Measurements from ENCODE around the gene TEPSIN. TPM values are rescaled to one million over a fixed set of nuclear protein-coding genes. Genes with fewer than 3 reads are reported as not detected.

Gene TEPSIN
- total and polyA plus RNA-seq, 8 donors: 15.9 to 41.2 (median 21.7) TPM

DNA sequence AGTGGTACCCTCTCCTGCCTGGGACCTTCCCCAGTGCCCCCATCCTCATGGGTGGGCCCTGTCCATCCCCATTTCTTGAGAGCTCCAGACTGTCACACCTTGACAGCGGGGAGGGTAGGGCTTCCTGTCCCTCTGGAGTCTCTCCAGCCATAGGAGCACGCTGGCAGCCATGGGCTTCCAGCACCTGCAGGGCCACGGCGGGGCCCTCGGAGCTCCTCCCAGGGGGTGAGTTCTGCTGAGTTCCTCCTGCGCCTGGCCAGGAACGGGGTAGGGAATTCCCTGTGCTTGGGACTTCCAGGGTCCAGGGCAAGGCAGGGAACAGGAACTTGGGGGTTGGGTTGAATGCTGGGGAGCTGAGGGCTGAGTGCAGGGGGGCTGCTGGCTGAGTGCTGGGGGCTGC, 49.8 kb downstream of the TEPSIN start:
- intact Hi-C loops (cut with DNase I): no loop called here
- no peak overlapping the region for H3K27ac ChIP-seq
- no peaks in the 10 kb centered on the region for H3K9me3 ChIP-seq
- TF ChIP-seq, protein P1, sequence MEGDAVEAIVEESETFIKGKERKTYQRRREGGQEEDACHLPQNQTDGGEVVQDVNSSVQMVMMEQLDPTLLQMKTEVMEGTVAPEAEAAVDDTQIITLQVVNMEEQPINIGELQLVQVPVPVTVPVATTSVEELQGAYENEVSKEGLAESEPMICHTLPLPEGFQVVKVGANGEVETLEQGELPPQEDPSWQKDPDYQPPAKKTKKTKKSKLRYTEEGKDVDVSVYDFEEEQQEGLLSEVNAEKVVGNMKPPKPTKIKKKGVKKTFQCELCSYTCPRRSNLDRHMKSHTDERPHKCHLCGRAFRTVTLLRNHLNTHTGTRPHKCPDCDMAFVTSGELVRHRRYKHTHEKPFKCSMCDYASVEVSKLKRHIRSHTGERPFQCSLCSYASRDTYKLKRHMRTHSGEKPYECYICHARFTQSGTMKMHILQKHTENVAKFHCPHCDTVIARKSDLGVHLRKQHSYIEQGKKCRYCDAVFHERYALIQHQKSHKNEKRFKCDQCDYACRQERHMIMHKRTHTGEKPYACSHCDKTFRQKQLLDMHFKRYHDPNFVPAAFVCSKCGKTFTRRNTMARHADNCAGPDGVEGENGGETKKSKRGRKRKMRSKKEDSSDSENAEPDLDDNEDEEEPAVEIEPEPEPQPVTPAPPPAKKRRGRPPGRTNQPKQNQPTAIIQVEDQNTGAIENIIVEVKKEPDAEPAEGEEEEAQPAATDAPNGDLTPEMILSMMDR (IDR thresholded peaks at IDR 0.05): no peak
- DNase-seq (no peak), ATAC-seq (no peak)
- peaks cover 0 to 25% of the 10 kb centered on the region in 2 donors for H3K36me3 ChIP-seq
- no peaks in the 10 kb centered on the region for H3K4me1 ChIP-seq
- H3K4me3 ChIP-seq: no peak overlapping the region
- peaks cover 0 to 10% of the 10 kb centered on the region in 2 donors for H3K27me3 ChIP-seq

DNA sequence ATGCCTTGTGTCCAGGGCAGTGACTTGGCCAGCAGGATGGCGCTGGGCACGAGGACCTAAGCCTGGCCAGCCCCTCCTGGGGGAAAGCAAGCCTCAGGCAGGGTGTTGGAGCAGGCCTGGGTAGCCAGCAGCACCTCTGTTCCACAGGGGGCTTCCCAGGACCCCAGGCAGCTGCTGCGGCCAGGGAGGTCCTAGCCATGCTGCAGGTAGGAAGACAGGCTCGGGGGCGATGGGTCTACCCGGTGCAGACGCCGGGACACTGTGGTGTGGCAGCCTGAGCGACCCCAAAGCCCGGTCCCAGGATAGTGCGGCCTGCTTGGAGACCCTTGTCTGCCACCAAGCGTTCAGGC, 50.4 kb downstream of the TEPSIN start:
- Histone ChIP-seq H3K27me3 (peaks cover 0 to 16% of the 10 kb centered on the region in 2 donors), H3K4me1 (no peaks in the 10 kb centered on the region), H3K36me3 (peaks cover 0 to 25% of the 10 kb centered on the region in 2 donors), H3K9me3 (no peaks in the 10 kb centered on the region), H3K27ac (no peak overlapping the region), H3K4me3 (no peak overlapping the region)
- DNase-seq: no peak
- intact Hi-C loops (cut with DNase I): no loop called here
- TF ChIP-seq, protein P1 (IDR thresholded peaks at IDR 0.05): no peak
- no peak for ATAC-seq

DNA sequence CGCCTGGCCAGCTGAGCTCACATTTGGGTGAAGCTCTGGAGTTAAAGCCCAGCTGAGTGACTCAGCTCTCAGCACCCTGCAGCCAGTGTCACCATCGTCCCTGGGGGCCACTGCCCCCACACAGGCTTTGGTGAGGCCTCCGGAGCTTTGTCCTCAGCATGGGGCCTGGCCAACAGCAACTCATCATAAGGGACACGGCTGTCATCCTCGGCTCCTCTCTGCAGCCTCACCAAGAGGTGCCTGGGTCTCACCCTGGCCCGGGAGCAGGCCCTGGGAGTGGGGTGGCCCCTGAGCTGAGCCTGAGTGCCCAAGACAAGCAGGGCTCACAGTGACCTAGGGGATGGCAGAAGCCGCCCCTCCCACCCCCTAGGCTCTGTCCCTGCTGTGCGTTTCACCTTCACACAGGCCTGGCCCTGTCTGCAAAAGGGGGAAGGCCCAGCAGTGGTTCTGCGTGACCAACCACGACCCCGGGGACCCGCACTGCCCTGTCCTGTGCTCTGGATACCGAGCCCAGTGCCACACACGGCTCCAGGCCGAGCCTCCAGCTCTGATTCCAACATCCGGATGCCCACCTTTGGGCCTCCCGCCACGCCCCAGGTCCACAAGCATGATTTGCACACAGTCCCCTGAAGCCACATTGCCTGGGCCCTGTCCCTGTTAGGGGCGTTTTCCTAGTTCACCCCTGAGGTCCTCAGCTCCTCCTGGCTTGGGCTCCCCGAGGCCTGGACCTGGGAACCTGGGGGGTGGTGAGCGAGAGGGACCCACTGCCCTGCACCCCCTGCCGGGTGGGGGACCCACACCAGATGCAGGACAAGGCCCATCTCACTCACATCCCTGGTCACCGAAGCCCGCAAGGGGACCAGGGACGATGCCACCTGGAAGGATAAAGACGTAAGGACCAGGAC, 51.0 kb downstream of the TEPSIN start:
- no peaks in the 10 kb centered on the region for H3K9me3 ChIP-seq
- DNase-seq (no peak), ATAC-seq (no peak)
- H3K27me3 ChIP-seq: peaks cover 0 to 22% of the 10 kb centered on the region in 2 donors
- intact Hi-C loops (cut with DNase I): no loop called here
- H3K27ac ChIP-seq: no peak overlapping the region
- TF ChIP-seq, protein P1 (IDR thresholded peaks at IDR 0.05): no peak
- peaks cover 0 to 25% of the 10 kb centered on the region in 2 donors for H3K36me3 ChIP-seq
- no peaks in the 10 kb centered on the region for H3K4me1 ChIP-seq
- H3K4me3 ChIP-seq: no peak overlapping the region

DNA sequence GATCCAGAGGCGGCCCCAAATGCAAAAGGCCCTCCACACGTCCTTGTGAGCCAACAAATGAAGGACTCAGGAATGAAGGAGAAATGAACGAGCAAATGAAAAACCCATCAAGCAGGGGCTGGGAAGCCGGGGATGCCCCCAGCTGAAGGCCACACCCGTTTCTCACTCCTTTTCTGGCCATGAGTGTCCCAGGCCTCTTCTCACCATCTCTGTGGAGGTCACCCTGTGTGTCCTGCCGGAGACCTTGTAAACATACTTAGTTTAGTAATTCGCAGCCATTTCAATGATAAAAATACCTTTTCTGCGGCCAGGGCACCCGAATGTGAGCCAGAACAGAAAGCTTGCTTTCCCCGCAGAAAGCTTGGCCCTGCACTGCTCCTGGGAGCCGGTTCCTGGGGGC, 51.7 kb downstream of the TEPSIN start:
- Histone ChIP-seq H3K36me3 (peaks cover 0 to 25% of the 10 kb centered on the region in 2 donors), H3K4me1 (no peaks in the 10 kb centered on the region), H3K27me3 (peaks cover 0 to 24% of the 10 kb centered on the region in 2 donors), H3K4me3 (no peak overlapping the region), H3K27ac (no peak overlapping the region), H3K9me3 (no peaks in the 10 kb centered on the region)
- TF ChIP-seq, protein P1 (IDR thresholded peaks at IDR 0.05): no peak
- DNase-seq (no peak), ATAC-seq (no peak)
- intact Hi-C loops (cut with DNase I): no loop called here

DNA sequence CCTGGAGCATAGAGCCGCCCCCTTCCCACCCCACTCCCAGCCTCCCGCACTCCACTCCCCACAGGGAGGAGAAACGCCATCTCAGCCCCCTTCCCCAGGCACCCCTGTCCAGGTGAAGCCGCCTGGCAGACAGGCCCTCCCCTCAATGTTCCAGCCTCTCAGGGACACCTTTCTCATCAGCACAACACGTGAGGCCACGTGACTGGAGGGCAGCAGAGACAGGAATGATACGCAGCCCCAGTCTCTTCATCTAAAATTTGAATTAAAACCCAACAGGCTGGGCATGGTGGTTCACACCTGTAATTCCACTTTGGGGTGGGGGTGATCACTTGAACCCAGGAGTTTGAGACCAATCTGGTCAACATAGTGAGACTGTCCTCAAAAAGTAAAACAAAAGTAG, 52.7 kb downstream of the TEPSIN start:
- intact Hi-C loops (cut with DNase I): no loop called here
- H3K27ac ChIP-seq: no peak overlapping the region
- TF ChIP-seq, protein P1 (IDR thresholded peaks at IDR 0.05): no peak
- ATAC-seq (no peak), DNase-seq (no peak)
- H3K36me3 ChIP-seq: peaks cover 0 to 23% of the 10 kb centered on the region in 2 donors
- H3K9me3 ChIP-seq: no peaks in the 10 kb centered on the region
- no peaks in the 10 kb centered on the region for H3K4me1 ChIP-seq
- peaks cover 0 to 33% of the 10 kb centered on the region in 2 donors for H3K27me3 ChIP-seq
- no peak overlapping the region for H3K4me3 ChIP-seq

Measured in left lung (tissue), 10 donors.